ENCODE measurements around the gene BAG1.

Gene BAG1

GRCh38 chr9:33249983-33250382 lies 14.5 kb downstream of the BAG1 start:
- in situ Hi-C loops (cut with MboI; ENCODE audit: low pct_unique_long_range_greater_than_20kb, low sequenced_read_pairs, unreplicated experiment): no loop called here
- TF ChIP-seq CTCF (IDR thresholded peaks at IDR 0.05; ENCODE audit: extremely low read depth, insufficient read depth, missing control alignments): no peak
- DNase-seq (ENCODE audit: low spot score): no peak

- no peak for DNase-seq (ENCODE audit: low spot score)
Measured at GRCh38 chr9:33249087-33249658, 15.3 kb downstream of the BAG1 start.

GRCh38 chr9:33248606-33249005 lies 15.9 kb downstream of the BAG1 start:
- no peak for DNase-seq (ENCODE audit: low spot score)
- TF ChIP-seq CTCF (IDR thresholded peaks at IDR 0.05; ENCODE audit: extremely low read depth, insufficient read depth, missing control alignments): no peak
- in situ Hi-C loops (cut with MboI; ENCODE audit: low pct_unique_long_range_greater_than_20kb, low sequenced_read_pairs, unreplicated experiment): no loop called here

More at GRCh38 chr9:33249087-33249658, 15.3 kb downstream of the BAG1 start:
- in situ Hi-C loops (cut with MboI; ENCODE audit: low pct_unique_long_range_greater_than_20kb, low sequenced_read_pairs, unreplicated experiment): no loop called here
- TF ChIP-seq CTCF (IDR thresholded peaks at IDR 0.05; ENCODE audit: extremely low read depth, insufficient read depth, missing control alignments): no peak

- in situ Hi-C loops (cut with MboI; ENCODE audit: low pct_unique_long_range_greater_than_20kb, low sequenced_read_pairs, unreplicated experiment): no loop called here
- no peak for TF ChIP-seq CTCF (IDR thresholded peaks at IDR 0.05; ENCODE audit: extremely low read depth, insufficient read depth, missing control alignments)
- DNase-seq (ENCODE audit: low spot score): no peak
Measured at GRCh38 chr9:33246269-33246860, 18.1 kb downstream of the BAG1 start.

GRCh38 chr9:33245341-33245740 lies 19.2 kb downstream of the BAG1 start:
- no peak for TF ChIP-seq CTCF (IDR thresholded peaks at IDR 0.05; ENCODE audit: extremely low read depth, insufficient read depth, missing control alignments)
- in situ Hi-C loops (cut with MboI; ENCODE audit: low pct_unique_long_range_greater_than_20kb, low sequenced_read_pairs, unreplicated experiment): no loop called here
- DNase-seq (ENCODE audit: low spot score): no peak

- no peak for TF ChIP-seq CTCF (IDR thresholded peaks at IDR 0.05; ENCODE audit: extremely low read depth, insufficient read depth, missing control alignments)
- DNase-seq (ENCODE audit: low spot score): no peak
- in situ Hi-C loops (cut with MboI; ENCODE audit: low pct_unique_long_range_greater_than_20kb, low sequenced_read_pairs, unreplicated experiment): no loop called here
Measured at GRCh38 chr9:33244137-33244784, 20.2 kb downstream of the BAG1 start.
